Heart right ventricle (tissue), 16 donors: ENCODE results near the gene SH2D3C. TPM values are rescaled to one million over a fixed set of nuclear protein-coding genes. Genes with fewer than 3 reads are reported as not detected.
A peak's percentile ranks its signal among the peaks of the same experiment; 100 is the strongest.

Experiments used
- ATAC-seq, 8 donors: fragments of 200-7000 bp; cut with Tn5 transposase; one replicate each; pipeline ENCODE4 v1.9.1; 2020; ENCODE audit warnings: mild to moderate bottlenecking in 8 of 8, moderate library complexity in 8 of 8, moderate number of reproducible peaks in 1 of 8
- DNase-seq, 2 donors: peaks; one replicate each; pipeline ENCODE4 v3.0.0-alpha.2; 2020
- H3K27ac ChIP-seq, 10 donors: fragments of 200-600 bp; sonication (generic) in 2 of 10; one replicate each; pipeline versions ENCODE4 v1.5.0 to v1.8.0; 2020 to 2022; ENCODE audit warnings: mild to moderate bottlenecking in 3 of 10
- H3K27me3 ChIP-seq, 7 donors: fragments of 200-600 bp; one replicate each; pipeline ENCODE4 v1.8.0; 2021 to 2022; ENCODE audit warnings: mild to moderate bottlenecking in 2 of 7
- H3K36me3 ChIP-seq, 9 donors: fragments of 200-600 bp; sonication (generic) in 1 of 9; one replicate each; pipeline versions ENCODE4 v1.5.0 to v1.8.0; 2020 to 2022; ENCODE audit warnings: mild to moderate bottlenecking in 2 of 9
- H3K4me1 ChIP-seq, 9 donors: fragments of 200-600 bp; sonication (generic) in 1 of 9; one replicate each; pipeline versions ENCODE4 v1.5.0 to v1.8.0; 2020 to 2022; ENCODE audit warnings: mild to moderate bottlenecking in 4 of 9
- H3K4me3 ChIP-seq, 10 donors: fragments of 200-600 bp; sonication (generic) in 2 of 10; one replicate each; pipeline versions ENCODE4 v1.5.0 to v1.8.0; 2020 to 2022; ENCODE audit warnings: mild to moderate bottlenecking in 7 of 10, moderate library complexity in 2 of 10
- H3K9me3 ChIP-seq, 11 donors: fragments of 200-600 bp in 10 of 11; sonication (generic) in 2 of 11; one replicate each; pipeline versions ENCODE4 v1.5.0 to v1.8.0; 2013 to 2022; ENCODE audit warnings: mild to moderate bottlenecking in 2 of 11, control low read depth in 1 of 11, moderate library complexity in 1 of 11
- WGBS, 2 donors: extraction: QIAGEN DNeasy Blood & Tissue Kit; methylation state at CpG; one replicate each; pipeline ENCODE4 v1.1.7; 2013; ENCODE audit warnings: inconsistent platforms in 1 of 2; 5-methylcytosine and 5-hydroxymethylcytosine counted together
- intact Hi-C, 10 donors: fragments of 100-400 bp; cut with DNase I; formaldehyde crosslinking; loops; one replicate each; pipeline versions ENCODE4 v1.11.1 to v1.14.2; 2022
- polyA plus RNA-seq, 2 donors: library from polyadenylated mRNA; stranded (reverse); fragments of 200-250 nt; gene quantifications; one replicate each; pipeline ENCODE4 v1.2.3, GENCODE V29; 2013
- total RNA-seq, 10 donors: library from RNA; stranded (reverse); fragmentation: NEBNext Ultra II Directional in 3 of 10; extraction: Animal tissue kit (Norgen Biotek cat#: 25700) in 3 of 10; gene quantifications; one replicate each; pipeline versions ENCODE4 v1.2.1 to v1.2.4, GENCODE V29; 2021 to 2023
- TF ChIP-seq, protein P1 (sequence below), 9 donors: fragments of 200-600 bp; sonication (generic) in 2 of 9; IDR thresholded peaks; one replicate each; pipeline versions ENCODE4 v1.5.0 to v1.8.0; 2021 to 2022; ENCODE audit warnings: antibody characterized with exemption in 9 of 9, mild to moderate bottlenecking in 5 of 9, moderate library complexity in 1 of 9
- donor health status: Arrhythmogenic right ventricular cardiomyopathy.
- donor health status: ischemic (EF 13 %, LVEDD 7.1; RV severe dilation, severe dysfunction).
- donor health status: healthy with polysubstance abuse.
- donor health status: DM: no; HTN: yes; CAD: no.
- donor health status: DM: no; HTN: no; CAD: no.
- donor health status: ischemic (EF 25% LVEDD 6.9; RV normal size, moderate dysfunction).
- donor health status: ischemic (EF 25% LVEDD 5.7; RV mildly dilated, moderate dysfunction).
- donor health status: healthy.
- donor health status: DM: yes; HTN: yes; CAD: no.
- donor health status: Ischemic cardiomyopathy.
- donor health status: ischemic (EF 35%, LVEDD 5.7; RV mildly dilated, moderate dysfunction).
- donor health status: nonischemic (EF 11% LVEDD 7.7; RV severe dilation, severe dysfunction).
- donor health status: DM: yes; HTN: yes; CAD: no.
- donor health status: PGD.
- donor health status: ischemic (EF 29% LVEDD 5.4; RV normal size, mild dysfunction).
- donor health status: nonischemic (EF 23%, LVEDD 6.1; RV moderate dilation, normal function).

Gene SH2D3C
- total and polyA plus RNA-seq, 12 donors: 10.9 to 36.7 (median 18.8) TPM

DNA sequence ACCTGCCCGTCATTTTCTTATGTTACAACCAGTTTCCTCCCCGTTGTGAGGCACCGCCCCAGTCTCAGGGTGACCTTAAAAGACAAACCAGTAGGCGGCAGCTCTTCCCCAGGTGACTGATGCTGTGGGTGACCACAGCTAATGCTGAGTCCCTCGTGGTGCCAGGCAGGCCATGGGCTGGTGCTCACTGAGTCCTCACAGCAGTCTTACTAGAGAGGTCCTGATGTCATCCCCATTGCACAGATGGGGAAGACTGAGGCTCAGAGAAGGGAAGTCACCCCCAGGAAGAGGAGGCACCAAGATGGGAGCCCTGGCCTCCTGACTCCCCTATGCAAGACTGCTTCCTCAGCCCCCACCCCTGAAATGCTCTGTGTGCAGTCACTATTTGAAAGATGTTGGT lies 70.7 kb downstream of the SH2D3C start:
- 53% methylated on average over 5 of the region's 5 CpGs for WGBS, 2 donors
- Histone ChIP-seq H3K9me3 (no peaks in the 10 kb centered on the region), H3K27me3 (no peaks in the 10 kb centered on the region), H3K4me3 (no peak overlapping the region), H3K4me1 (no peaks in the 10 kb centered on the region), H3K27ac (no peak overlapping the region), H3K36me3 (no peaks in the 10 kb centered on the region)
- ATAC-seq: no peak
- TF ChIP-seq, protein P1, sequence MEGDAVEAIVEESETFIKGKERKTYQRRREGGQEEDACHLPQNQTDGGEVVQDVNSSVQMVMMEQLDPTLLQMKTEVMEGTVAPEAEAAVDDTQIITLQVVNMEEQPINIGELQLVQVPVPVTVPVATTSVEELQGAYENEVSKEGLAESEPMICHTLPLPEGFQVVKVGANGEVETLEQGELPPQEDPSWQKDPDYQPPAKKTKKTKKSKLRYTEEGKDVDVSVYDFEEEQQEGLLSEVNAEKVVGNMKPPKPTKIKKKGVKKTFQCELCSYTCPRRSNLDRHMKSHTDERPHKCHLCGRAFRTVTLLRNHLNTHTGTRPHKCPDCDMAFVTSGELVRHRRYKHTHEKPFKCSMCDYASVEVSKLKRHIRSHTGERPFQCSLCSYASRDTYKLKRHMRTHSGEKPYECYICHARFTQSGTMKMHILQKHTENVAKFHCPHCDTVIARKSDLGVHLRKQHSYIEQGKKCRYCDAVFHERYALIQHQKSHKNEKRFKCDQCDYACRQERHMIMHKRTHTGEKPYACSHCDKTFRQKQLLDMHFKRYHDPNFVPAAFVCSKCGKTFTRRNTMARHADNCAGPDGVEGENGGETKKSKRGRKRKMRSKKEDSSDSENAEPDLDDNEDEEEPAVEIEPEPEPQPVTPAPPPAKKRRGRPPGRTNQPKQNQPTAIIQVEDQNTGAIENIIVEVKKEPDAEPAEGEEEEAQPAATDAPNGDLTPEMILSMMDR (IDR thresholded peaks at IDR 0.05): peak in 1 of 9 donors; percentile 18
- intact Hi-C loops: no loop called here
- DNase-seq: no peak

DNA sequence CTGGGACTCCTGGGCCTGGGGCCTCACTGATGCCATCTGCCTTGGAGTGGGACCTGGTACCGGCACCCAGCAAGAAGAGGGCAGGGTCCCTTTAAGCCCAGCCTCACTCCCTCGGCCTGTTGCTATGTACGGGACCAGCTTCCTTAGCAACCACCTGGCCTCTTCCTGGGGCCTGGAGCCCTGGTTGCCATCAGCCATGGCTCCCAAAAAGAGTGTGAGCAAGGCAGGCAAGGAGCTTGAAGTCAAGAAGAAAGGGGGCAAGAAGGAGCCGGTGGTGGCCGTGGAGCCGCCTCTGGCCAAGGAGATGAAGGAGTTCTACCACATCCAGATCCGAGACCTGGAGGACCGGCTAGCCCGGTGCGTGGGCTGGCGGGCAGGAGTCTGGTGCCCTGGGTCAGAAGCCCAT lies 71.6 kb downstream of the SH2D3C start, which contains the start of gene CFAP157:
Gene CFAP157, plus strand, starts transcription at position 153 of the 406 bp plus-strand sequence. Its CDS starts 44 bp downstream, at position 197.
- ATAC-seq (peak in 2 of 8 donors; percentile 23 to 35), DNase-seq (no peak)
- Histone ChIP-seq H3K36me3 (no peaks in the 10 kb centered on the region), H3K4me3 (no peak within 1 kb of the TSS), H3K9me3 (no peaks in the 10 kb centered on the region), H3K27ac (no peak within 1 kb of the TSS), H3K27me3 (no peaks in the 10 kb centered on the region), H3K4me1 (no peaks in the 10 kb centered on the region)
- intact Hi-C loops: no loop called here
- WGBS, 2 donors: 58 to 63% methylated on average over 11 of the region's 11 CpGs
- TF ChIP-seq, protein P1 (IDR thresholded peaks at IDR 0.05): no peak

DNA sequence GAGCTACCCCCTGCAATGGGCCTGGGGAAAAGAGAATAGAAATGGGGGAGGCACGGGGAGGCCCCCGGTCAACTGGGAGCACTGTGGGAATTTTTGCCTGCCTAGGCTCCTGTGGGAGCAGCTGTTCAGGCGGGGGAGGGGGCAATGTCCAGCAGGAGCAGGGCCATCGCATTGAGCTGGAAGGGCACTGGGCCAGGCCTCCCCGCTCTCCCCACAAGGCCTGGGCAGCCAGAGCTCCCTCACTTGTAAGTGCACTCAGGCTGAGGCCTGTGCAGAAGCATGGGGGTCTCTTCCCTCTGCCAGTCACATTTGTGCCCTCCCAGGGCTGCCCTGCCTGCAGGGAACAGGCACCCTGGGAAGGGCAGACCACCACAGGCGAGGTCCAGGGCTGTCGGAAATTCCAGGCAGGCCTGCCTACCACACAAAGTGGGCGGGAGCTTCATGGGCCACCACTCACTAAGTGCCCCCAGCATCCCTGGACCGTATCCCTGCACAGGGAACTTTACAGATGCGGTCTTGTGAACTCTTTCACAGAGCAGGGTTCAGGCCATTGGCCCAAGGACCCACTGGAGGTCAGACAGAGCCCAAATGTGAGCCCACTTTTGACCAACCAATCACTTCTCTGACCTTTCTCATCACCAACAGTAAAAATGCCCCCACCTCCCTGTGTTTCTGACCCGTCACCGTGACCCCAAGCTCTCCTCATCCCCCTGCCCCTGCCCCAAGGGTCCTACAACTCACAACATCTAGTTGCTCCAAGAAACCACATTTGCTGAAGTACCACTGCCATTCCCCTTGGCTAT lies 72.7 kb downstream of the SH2D3C start:
- Histone ChIP-seq H3K27ac (no peak overlapping the region), H3K4me3 (no peak overlapping the region), H3K27me3 (no peaks in the 10 kb centered on the region), H3K9me3 (no peaks in the 10 kb centered on the region), H3K4me1 (no peaks in the 10 kb centered on the region), H3K36me3 (no peaks in the 10 kb centered on the region)
- TF ChIP-seq, protein P1 (IDR thresholded peaks at IDR 0.05): no peak
- WGBS, 2 donors: 86 to 87% methylated on average over 12 of the region's 12 CpGs
- intact Hi-C loops: no loop called here
- DNase-seq: no peak
- ATAC-seq: peak in 2 of 8 donors; percentile 16 to 17

DNA sequence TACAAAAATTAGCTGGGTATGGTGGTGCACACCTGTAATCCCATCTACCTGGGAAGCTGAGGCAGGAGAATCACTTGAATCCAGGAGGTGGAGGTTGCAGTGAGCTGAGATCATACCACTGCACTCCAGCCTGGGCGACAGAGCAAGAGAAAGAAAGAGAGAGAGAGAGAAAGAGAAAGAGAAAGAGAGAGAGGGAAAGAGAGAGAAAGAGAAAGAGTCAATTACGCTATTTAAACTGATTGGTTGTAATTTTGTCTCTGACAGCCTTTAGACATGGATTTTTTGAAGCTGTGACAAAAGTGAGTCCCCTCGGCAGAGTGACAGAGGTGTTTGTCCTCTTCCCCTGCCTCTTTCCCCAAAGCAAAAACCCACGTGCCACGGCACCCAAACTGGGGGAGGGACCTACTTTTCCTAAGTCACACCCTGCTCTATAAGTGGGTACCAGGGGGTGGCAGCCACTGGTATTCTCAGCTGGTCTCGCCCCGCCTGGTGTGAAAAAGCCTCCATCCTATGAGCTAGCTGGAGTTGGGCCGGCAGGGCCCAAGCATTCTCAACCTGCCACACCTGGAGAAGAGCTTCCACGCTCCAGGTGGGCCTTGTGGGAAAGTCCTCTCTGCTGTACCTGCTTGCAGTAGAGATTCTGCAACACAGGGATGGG lies 75.0 kb downstream of the SH2D3C start:
- 80 to 85% methylated on average over 9 of the region's 9 CpGs for WGBS, 2 donors

More for the DNA sequence above, 75.0 kb downstream of the SH2D3C start:
- Histone ChIP-seq H3K4me1 (peaks cover 0 to 16% (median 5%) of the 10 kb centered on the region in 9 donors), H3K36me3 (no peaks in the 10 kb centered on the region), H3K4me3 (no peak overlapping the region), H3K9me3 (no peaks in the 10 kb centered on the region), H3K27ac (no peak overlapping the region), H3K27me3 (no peaks in the 10 kb centered on the region)
- no peak for DNase-seq
- TF ChIP-seq, protein P1 (IDR thresholded peaks at IDR 0.05): no peak
- ATAC-seq: no peak
- intact Hi-C loops: no loop called here
